Measurements from ENCODE around the gene CILP.

DNA sequence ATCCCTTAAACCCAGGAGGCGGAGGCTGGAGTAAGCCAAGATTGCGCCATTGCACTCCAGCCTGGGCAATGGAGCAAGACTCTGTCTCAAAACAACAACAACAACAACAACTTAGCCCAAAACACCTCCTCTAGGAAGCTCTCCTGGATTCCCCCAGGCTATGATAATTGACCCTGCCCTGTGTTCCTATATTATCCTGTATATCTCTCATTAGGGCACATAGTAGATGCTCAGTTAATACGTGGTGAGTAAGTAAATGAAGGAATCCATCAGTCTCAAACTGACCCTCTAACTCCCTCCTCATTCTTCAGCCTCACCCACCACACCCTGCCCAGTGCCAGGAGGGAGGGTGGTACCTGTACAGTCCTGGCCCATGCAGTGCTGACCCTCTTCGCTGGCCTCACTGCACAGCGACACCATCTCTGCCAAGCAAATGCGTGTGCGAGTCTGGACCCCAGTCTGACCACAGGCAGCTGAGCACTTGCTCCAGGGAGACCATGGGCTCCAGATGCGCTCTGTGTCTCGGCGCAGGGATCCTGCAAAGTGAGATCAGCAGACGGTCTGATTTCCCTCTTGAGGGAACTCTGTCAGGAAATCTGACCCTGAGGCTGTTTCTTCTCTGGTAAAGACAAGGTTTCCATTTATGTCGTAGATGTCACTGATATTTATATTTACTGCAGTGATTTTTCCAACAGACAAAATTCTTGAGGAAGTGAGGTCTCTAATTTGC is 6.2 kb downstream of the CILP start:
- no peak for TF ChIP-seq GATA2 (IDR thresholded peaks at IDR 0.05; ENCODE audit: low read depth, low read length)
- TF ChIP-seq GATA3 (IDR thresholded peaks at IDR 0.05; ENCODE audit: low read depth, low read length): no peak
